Mesendoderm (in vitro differentiated cells): ENCODE measurements around the gene CAMTA1.
A peak's percentile ranks its signal among the peaks of the same experiment; 100 is the strongest.

Experiments used
- DNase-seq: peaks from one replicate; pipeline ENCODE4 v3.0.0; 2013
- H2AK5ac ChIP-seq: 2 replicates; pipeline ENCODE4 v1.6.1; 2013; ENCODE audit warnings: low read length, inconsistent platforms
- H2BK120ac ChIP-seq: 2 replicates; pipeline ENCODE4 v1.6.1; 2013; ENCODE audit warnings: low read depth, mild to moderate bottlenecking, low read length, moderate library complexity, mixed read lengths
- H2BK15ac ChIP-seq: replicated peaks from 2 replicates; pipeline ENCODE4 v1.6.1; 2013; ENCODE audit warnings: low read depth, mild to moderate bottlenecking, moderate library complexity
- H2BK5ac ChIP-seq: 2 replicates; pipeline ENCODE4 v1.6.1; 2013; ENCODE audit warnings: low read length, inconsistent platforms
- H3K18ac ChIP-seq: 2 replicates; pipeline ENCODE4 v1.6.1; 2013; ENCODE audit warnings: mild to moderate bottlenecking, low read length, mixed read lengths
- H3K23ac ChIP-seq: one replicate; pipeline ENCODE4 v1.6.1; 2013; ENCODE audit warnings: low read length
- H3K27ac ChIP-seq: 2 replicates; pipeline ENCODE4 v1.5.1; 2013; ENCODE audit warnings: low read depth, mild to moderate bottlenecking, inconsistent platforms, low read length, moderate library complexity
- H3K27me3 ChIP-seq: 2 replicates; pipeline ENCODE4 v1.6.1; 2013; ENCODE audit warnings: low read length, control low read depth, mild to moderate bottlenecking, inconsistent platforms; ENCODE audit not compliant: insufficient read depth, poor library complexity
- H3K36me3 ChIP-seq: 2 replicates; pipeline ENCODE4 v1.6.1; 2013; ENCODE audit warnings: low read length, inconsistent platforms; ENCODE audit not compliant: control insufficient read depth, insufficient read depth
- H3K4ac ChIP-seq: one replicate; pipeline ENCODE4 v1.6.1; 2013; ENCODE audit warnings: low read depth, mild to moderate bottlenecking, low read length, moderate library complexity
- H3K4me1 ChIP-seq: 2 replicates; pipeline ENCODE4 v1.6.1; 2013; ENCODE audit warnings: low read depth, low read length, inconsistent platforms; ENCODE audit not compliant: control insufficient read depth
- H3K4me2 ChIP-seq: 2 replicates; pipeline ENCODE4 v1.6.1; 2013; ENCODE audit warnings: low read length
- H3K4me3 ChIP-seq: 2 replicates; pipeline ENCODE4 v1.5.1; 2013; ENCODE audit warnings: mild to moderate bottlenecking, low read length
- H3K56ac ChIP-seq: one replicate; pipeline ENCODE4 v1.6.1; 2013; ENCODE audit warnings: low read length
- H3K79me1 ChIP-seq: 2 replicates; pipeline ENCODE4 v1.6.1; 2013; ENCODE audit warnings: low read length, inconsistent platforms
- H3K79me2 ChIP-seq: 2 replicates; pipeline ENCODE4 v1.6.1; 2013; ENCODE audit warnings: mild to moderate bottlenecking, low read length; ENCODE audit not compliant: control insufficient read depth, insufficient read depth
- H3K9ac ChIP-seq: 2 replicates; pipeline ENCODE4 v1.6.1; 2013; ENCODE audit warnings: low read length, inconsistent platforms
- H4K5ac ChIP-seq: one replicate; pipeline ENCODE4 v1.6.1; 2013; ENCODE audit warnings: low read length
- H4K8ac ChIP-seq: one replicate; pipeline ENCODE4 v1.6.1; 2013; ENCODE audit warnings: low read depth, mild to moderate bottlenecking, control low read depth, low read length, moderate library complexity
- WGBS: extraction: QIAGEN DNeasy Blood & Tissue Kit; methylation state at CpG from one replicate; pipeline ENCODE4 v1.1.7; 2013; ENCODE audit warnings: low lambda C conversion rate, missing lambda C conversion rate; ENCODE audit not compliant: insufficient coverage; ENCODE audit errors: extremely low coverage; 5-methylcytosine and 5-hydroxymethylcytosine counted together

CAMTA1 gene

DNA sequence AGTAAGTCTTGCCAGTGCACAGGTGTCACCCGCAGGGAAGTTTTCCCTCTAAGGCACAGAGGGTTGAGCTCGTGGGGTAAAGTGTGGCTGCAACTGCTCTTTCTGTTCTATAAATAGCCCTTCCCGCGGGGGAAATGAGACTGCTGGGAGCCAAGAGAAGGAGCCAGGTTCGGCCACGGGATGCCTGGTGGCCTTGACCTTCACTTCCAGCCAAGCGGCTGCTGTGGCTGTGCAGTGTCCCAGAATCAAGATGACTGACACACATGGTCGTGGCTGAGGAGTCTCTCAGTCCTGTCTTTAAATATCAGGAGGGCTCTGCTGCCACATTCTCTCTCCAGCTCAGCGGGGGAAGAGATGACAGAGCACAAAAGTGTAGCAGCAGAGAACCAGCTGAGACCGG, 831.7 kb downstream of the CAMTA1 start:
- Histone ChIP-seq H3K4ac (no peak overlapping the region), H2BK15ac (no peak overlapping the region), H3K79me1 (no peaks in the 10 kb centered on the region), H4K5ac (no peak overlapping the region), H3K18ac (no peak overlapping the region), H3K27me3 (no peaks in the 10 kb centered on the region), H3K9ac (no peak overlapping the region), H3K27ac (no peak overlapping the region), H3K23ac (no peak overlapping the region), H3K79me2 (no peaks in the 10 kb centered on the region), H2BK120ac (no peak overlapping the region), H3K4me3 (no peak overlapping the region), H3K36me3 (no peaks in the 10 kb centered on the region), H2AK5ac (no peak overlapping the region), H4K8ac (no peak overlapping the region), H3K56ac (no peak overlapping the region), H3K4me2 (no peak overlapping the region), H3K4me1 (peaks cover 1% of the 10 kb centered on the region), H2BK5ac (no peak overlapping the region)
- DNase-seq: no peak
- no CpG with 5 or more reads among the region's 10 CpGs for whole genome bisulfite sequencing

DNA sequence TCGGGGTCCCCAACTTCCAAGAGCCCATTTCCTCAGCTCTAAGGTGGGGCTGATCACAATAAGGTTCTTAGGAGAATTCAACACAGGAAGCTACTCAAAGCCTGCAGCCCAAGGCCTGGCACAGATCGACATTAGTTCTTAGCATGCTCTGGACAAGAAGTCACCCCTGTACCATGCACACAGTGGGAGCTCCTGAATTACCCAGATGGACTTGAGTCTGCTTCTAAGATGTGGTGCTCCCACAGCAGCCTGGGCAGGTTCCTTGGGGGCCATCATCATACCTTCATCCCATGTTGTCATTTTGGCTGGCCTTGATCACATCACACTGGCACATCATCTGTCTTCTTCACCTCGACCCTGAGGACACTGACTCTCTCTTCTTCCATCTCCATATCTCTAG, 832.6 kb downstream of the CAMTA1 start:
- H3K27ac ChIP-seq: no peak overlapping the region
- no peaks in the 10 kb centered on the region for H3K36me3 ChIP-seq
- no peak overlapping the region for H3K23ac ChIP-seq
- no peak overlapping the region for H3K4me2 ChIP-seq
- H2BK15ac ChIP-seq: no peak overlapping the region
- H4K8ac ChIP-seq: no peak overlapping the region
- no peak overlapping the region for H4K5ac ChIP-seq
- no peak overlapping the region for H2BK120ac ChIP-seq
- H2BK5ac ChIP-seq: no peak overlapping the region
- DNase-seq: no peak
- no CpG with 5 or more reads among the region's 3 CpGs for WGBS
- no peak overlapping the region for H3K9ac ChIP-seq
- no peaks in the 10 kb centered on the region for H3K79me2 ChIP-seq
- H3K4me1 ChIP-seq: peaks cover 6% of the 10 kb centered on the region
- no peak overlapping the region for H2AK5ac ChIP-seq
- no peaks in the 10 kb centered on the region for H3K27me3 ChIP-seq
- no peaks in the 10 kb centered on the region for H3K79me1 ChIP-seq
- H3K56ac ChIP-seq: no peak overlapping the region
- H3K4me3 ChIP-seq: no peak overlapping the region
- no peak overlapping the region for H3K18ac ChIP-seq
- no peak overlapping the region for H3K4ac ChIP-seq

DNA sequence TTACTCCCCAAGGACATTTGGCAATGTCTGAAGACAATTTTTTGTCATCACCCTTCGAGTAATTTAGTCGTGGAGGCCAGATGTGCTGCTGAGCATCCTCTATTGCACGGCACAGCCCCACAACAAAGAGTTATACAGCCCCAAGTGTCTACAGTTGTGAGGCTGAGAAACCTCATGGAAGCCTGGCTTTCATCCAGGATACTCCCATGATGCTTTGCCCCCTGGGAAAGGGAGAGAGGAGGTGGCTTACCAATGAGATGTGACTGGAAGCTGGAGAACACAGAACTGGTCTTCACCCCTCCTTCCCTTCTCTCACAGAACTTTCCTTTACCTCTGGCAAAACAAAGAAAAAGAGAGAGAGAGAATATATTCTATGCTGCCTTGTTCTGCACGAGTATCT, 834.9 kb downstream of the CAMTA1 start:
- H2AK5ac ChIP-seq: no peak overlapping the region
- no peak overlapping the region for H3K4ac ChIP-seq
- no peak overlapping the region for H2BK120ac ChIP-seq
- no peak overlapping the region for H3K9ac ChIP-seq
- H2BK5ac ChIP-seq: no peak overlapping the region
- no peak overlapping the region for H3K4me3 ChIP-seq
- no peaks in the 10 kb centered on the region for H3K27me3 ChIP-seq
- no peak overlapping the region for H3K4me2 ChIP-seq
- no peaks in the 10 kb centered on the region for H3K79me1 ChIP-seq
- no peak overlapping the region for H2BK15ac ChIP-seq
- no CpG with 5 or more reads among the region's 4 CpGs for WGBS
- no peaks in the 10 kb centered on the region for H3K36me3 ChIP-seq
- H3K79me2 ChIP-seq: no peaks in the 10 kb centered on the region
- H3K27ac ChIP-seq: no peak overlapping the region
- H3K56ac ChIP-seq: no peak overlapping the region
- H4K8ac ChIP-seq: no peak overlapping the region
- peaks cover 6% of the 10 kb centered on the region for H3K4me1 ChIP-seq
- DNase-seq: no peak
- H3K23ac ChIP-seq: no peak overlapping the region
- H4K5ac ChIP-seq: no peak overlapping the region
- no peak overlapping the region for H3K18ac ChIP-seq

DNA sequence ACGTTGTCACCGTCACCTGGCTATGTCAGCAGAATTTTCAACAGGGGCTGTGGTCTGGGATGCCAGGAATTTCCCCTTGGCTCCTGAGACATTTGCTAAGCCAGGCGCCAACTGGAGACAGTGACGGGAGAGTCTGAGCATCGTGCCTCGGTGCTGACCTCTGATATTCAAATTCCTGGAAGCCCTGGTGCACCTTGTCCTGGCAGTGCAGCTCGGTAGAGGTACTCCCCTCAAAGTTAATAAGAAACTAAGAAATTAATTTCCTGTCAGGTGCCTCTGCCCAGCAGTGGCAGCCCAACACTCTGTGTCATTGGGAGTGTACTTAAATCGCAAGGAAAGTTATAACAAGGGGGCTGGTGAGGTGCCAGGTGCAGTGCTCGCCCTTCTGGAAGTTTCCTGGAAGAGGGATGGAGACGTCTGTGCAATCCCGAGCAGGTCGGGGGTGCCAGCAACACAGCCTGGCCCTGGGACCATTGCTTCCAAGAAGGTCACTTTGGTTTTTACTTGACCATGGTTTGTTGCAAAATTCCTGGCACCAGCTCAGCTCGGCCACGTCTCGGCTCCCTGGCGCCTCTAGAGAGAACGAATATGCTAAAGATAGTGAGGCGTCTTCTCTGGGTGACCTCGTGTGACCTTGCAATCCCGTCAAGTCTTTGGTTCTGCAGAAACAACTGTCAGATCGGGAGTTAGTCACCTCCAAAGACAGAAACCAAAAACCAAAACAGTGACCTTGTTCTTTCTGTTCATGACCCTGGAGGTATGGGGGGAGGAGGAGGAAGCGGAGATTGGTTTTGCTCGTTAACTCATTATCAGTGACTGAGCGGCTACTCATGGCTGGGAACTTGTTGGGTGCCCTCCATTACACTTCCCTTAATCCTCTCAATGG, 836.3 kb downstream of the CAMTA1 start:
- Histone ChIP-seq H3K79me2 (no peaks in the 10 kb centered on the region), H2BK15ac (no peak overlapping the region), H3K56ac (no peak overlapping the region), H3K27ac (no peak overlapping the region), H3K4me2 (no peak overlapping the region), H3K27me3 (no peaks in the 10 kb centered on the region), H3K4me3 (no peak overlapping the region), H2BK120ac (no peak overlapping the region), H3K36me3 (no peaks in the 10 kb centered on the region), H3K9ac (no peak overlapping the region), H3K79me1 (no peaks in the 10 kb centered on the region), H4K5ac (no peak overlapping the region), H2BK5ac (no peak overlapping the region), H3K4ac (no peak overlapping the region), H3K4me1 (peaks cover 6% of the 10 kb centered on the region), H4K8ac (no peak overlapping the region), H3K18ac (no peak overlapping the region), H2AK5ac (no peak overlapping the region), H3K23ac (no peak overlapping the region)
- peak; percentile 55 for DNase-seq
- no CpG with 5 or more reads among the region's 24 CpGs for WGBS

DNA sequence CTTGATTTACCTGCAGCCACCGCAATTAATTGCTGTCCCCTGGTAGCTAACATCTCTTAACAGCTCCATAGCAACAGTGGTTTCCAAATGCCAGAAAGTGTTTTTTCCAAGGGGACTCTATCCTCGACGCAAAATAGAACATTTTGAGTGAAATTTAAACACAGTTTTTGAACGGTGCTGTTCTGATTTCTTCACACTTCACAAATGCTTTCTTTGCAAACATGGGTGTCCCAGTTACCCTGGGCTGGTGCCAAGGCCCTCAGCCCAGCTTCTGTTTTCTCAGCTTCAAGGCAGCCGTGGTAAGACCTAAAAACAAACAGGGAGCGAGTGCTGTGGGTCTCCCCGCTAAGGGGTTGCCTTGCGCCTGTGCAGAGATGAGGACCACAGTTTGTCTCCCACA, 838.6 kb downstream of the CAMTA1 start:
- no peak overlapping the region for H4K5ac ChIP-seq
- H3K27ac ChIP-seq: no peak overlapping the region

More for the DNA sequence above, 838.6 kb downstream of the CAMTA1 start:
- Histone ChIP-seq H3K4me2 (no peak overlapping the region), H2BK5ac (no peak overlapping the region), H3K4ac (no peak overlapping the region), H2BK120ac (no peak overlapping the region), H3K4me1 (peaks cover 6% of the 10 kb centered on the region), H4K8ac (no peak overlapping the region), H3K9ac (no peak overlapping the region), H2BK15ac (no peak overlapping the region), H3K4me3 (no peak overlapping the region), H3K23ac (no peak overlapping the region), H2AK5ac (no peak overlapping the region), H3K79me1 (no peaks in the 10 kb centered on the region), H3K56ac (no peak overlapping the region), H3K27me3 (no peaks in the 10 kb centered on the region), H3K36me3 (no peaks in the 10 kb centered on the region), H3K18ac (no peak overlapping the region), H3K79me2 (no peaks in the 10 kb centered on the region)
- no CpG with 5 or more reads among the region's 8 CpGs for WGBS
- DNase-seq: no peak
